ENCODE measurements around the gene PTPRN2. TPM values are rescaled to one million over a fixed set of nuclear protein-coding genes. Genes with fewer than 3 reads are reported as not detected.

Gene PTPRN2
- total and polyA plus RNA-seq, 2 of the 8 experiments (the other 6 are each of a cell fraction or from before 2014, with no cell fraction given), result 2.6 to 4.5 TPM

- Histone ChIP-seq H2BK20ac (ENCODE audit: low read length) (no peak overlapping the region), H3K9me3 (ENCODE audit: insufficient read depth in 2 of 2, low read depth in 1 of 2, low read length in 1 of 2) (peaks cover 5 to 19% of the 10 kb centered on the region in 2 experiments; a peak in 1 of 4 replicates), H2BK5ac (ENCODE audit: low read depth, low read length) (no peak overlapping the region), H2BK15ac (ENCODE audit: low read length) (no peak overlapping the region), H4K91ac (replicated peaks; ENCODE audit: insufficient read length, low read length) (no peak overlapping the region), H3K79me2 (ENCODE audit: control insufficient read depth in 1 of 2, insufficient read depth in 2 of 2, low read length in 2 of 2) (no peaks in the 10 kb centered on the region), H3K4me1 (replicated peaks in 1 of 4; ENCODE audit: control insufficient read depth in 3 of 4, insufficient read depth in 4 of 4, low read length in 3 of 4) (no peaks in the 10 kb centered on the region), H3K9ac (replicated peaks in 1 of 4; ENCODE audit: extremely low read depth in 1 of 4, low read depth in 3 of 4, low read length in 3 of 4) (no peak overlapping the region), H3K23ac (ENCODE audit: insufficient read length) (no peak overlapping the region), H3K4ac (replicated peaks; ENCODE audit: insufficient read length, low read depth, low read length) (no peak overlapping the region), H3K18ac (ENCODE audit: extremely low read depth, low read length) (no peak overlapping the region), H3K4me3 (ENCODE audit: extremely low read depth in 1 of 4, insufficient read depth in 2 of 4, low read depth in 3 of 4, low read length in 4 of 4) (no peak overlapping the region), H3K4me2 (ENCODE audit: insufficient read depth in 1 of 2, low read depth in 2 of 2, low read length in 2 of 2) (no peak overlapping the region), H4K5ac (ENCODE audit: insufficient read length, low read depth, low read length) (no peak overlapping the region), H4K8ac (ENCODE audit: extremely low read depth, insufficient read depth, low read length) (no peak overlapping the region; the same call in 1 of the 2 replicates), H2BK12ac (ENCODE audit: low read depth, low read length) (no peak overlapping the region), H2AFZ (ENCODE audit: low read length) (no peak overlapping the region), H3K27ac (ENCODE audit: low read depth, low read length) (no peak overlapping the region), H3K79me1 (ENCODE audit: low read depth, low read length) (no peaks in the 10 kb centered on the region), H4K20me1 (replicated peaks in 1 of 2; ENCODE audit: control insufficient read depth in 1 of 2, insufficient read depth in 2 of 2, low read length in 2 of 2) (peaks cover 0 to 4% of the 10 kb centered on the region in 2 experiments), H2AK5ac (ENCODE audit: low read depth, low read length) (no peak overlapping the region), H2BK120ac (replicated peaks; ENCODE audit: low read depth, low read length) (no peak overlapping the region), H3K27me3 (replicated peaks in 1 of 4; ENCODE audit: control insufficient read depth in 3 of 4, extremely low read depth in 1 of 4, insufficient read depth in 3 of 4, low read length in 3 of 4) (no peaks in the 10 kb centered on the region), H3K36me3 (ENCODE audit: control insufficient read depth in 2 of 4, insufficient read depth in 4 of 4, low read length in 3 of 4) (no peaks in the 10 kb centered on the region), H3K23me2 (ENCODE audit: low read depth, low read length) (no peaks in the 10 kb centered on the region), H3K14ac (ENCODE audit: insufficient read length) (no peak overlapping the region), H3K56ac (replicated peaks; ENCODE audit: insufficient read length, low read depth, low read length) (no peak overlapping the region)
- no peak for TF ChIP-seq TCF12 (IDR thresholded peaks at IDR 0.05; ENCODE audit: low read depth, low read length)
- TF ChIP-seq CBX8 (IDR thresholded peaks at IDR 0.05; ENCODE audit: borderline replicate concordance, low read depth, low read length), result no peak
- TF ChIP-seq TAF7 (optimal IDR thresholded peaks at IDR 0.05; ENCODE audit: borderline replicate concordance, low read depth, low read length), result no peak
- TF ChIP-seq ASH2L (IDR thresholded peaks at IDR 0.05; ENCODE audit: low read length), result no peak
- TF ChIP-seq JUN (IDR thresholded peaks at IDR 0.05; ENCODE audit: low read depth, low read length), result no peak
- 92% methylated on average over 14 of the region's 14 CpGs; no CpG with 5 or more reads in 1 of the 2 experiments for WGBS, 2 experiments (ENCODE audit: extremely low coverage in 1 of 2, insufficient coverage in 1 of 2, insufficient read length in 1 of 2, insufficient replicate concordance in 2 of 2, low coverage in 1 of 2, low lambda C conversion rate in 2 of 2, missing lambda C conversion rate in 1 of 2)
- no peak for DNase-seq (ENCODE audit: low read depth in 1 of 2, low spot score in 2 of 2)
- no peak for FAIRE-seq
- ChIA-PET CTCF (ENCODE audit: partially characterized antibody) (no interaction called here), POLR2A (ENCODE audit: partially characterized antibody) (no interaction called here)
These were observed 222.4 kb downstream of the PTPRN2 start for GRCh38 chr7:158365267-158365666.

All from H1 (cell line).